Esophagus muscularis mucosa (tissue), 4 donors: Measurements from ENCODE around the gene SLC9A4. TPM values are rescaled to one million over a fixed set of nuclear protein-coding genes. Genes with fewer than 3 reads are reported as not detected.

Experiments used
- DNase-seq: peaks from one replicate; pipeline ENCODE4 v3.0.0-alpha.2; 2017; ENCODE audit errors: extremely low spot score
- H3K27ac ChIP-seq, 4 donors: fragments of 200-600 bp; sonication (generic); replicated peaks in 1 of 4; 1 replicate in 3 of 4; 2 replicates in 1 of 4; pipeline ENCODE4 v1.5.1; 2016 to 2019; ENCODE audit warnings: mild to moderate bottlenecking in 1 of 4
- H3K27me3 ChIP-seq, 4 donors: fragments of 200-600 bp; sonication (generic); one replicate each; pipeline versions ENCODE4 v1.5.1 to v1.6.0; 2016 to 2019
- H3K36me3 ChIP-seq, 4 donors: fragments of 200-600 bp; sonication (generic); one replicate each; pipeline ENCODE4 v1.5.1; 2016 to 2019
- H3K4me1 ChIP-seq, 4 donors: fragments of 200-600 bp; sonication (generic); one replicate each; pipeline ENCODE4 v1.5.1; 2016 to 2019
- H3K4me3 ChIP-seq, 4 donors: fragments of 200-600 bp; sonication (generic); 1 replicate in 2 of 4; 2 replicates in 2 of 4; pipeline ENCODE4 v1.5.1; 2016 to 2019; ENCODE audit warnings: mild to moderate bottlenecking in 4 of 4, moderate library complexity in 1 of 4
- H3K9me3 ChIP-seq, 4 donors: fragments of 200-600 bp; sonication (generic); 1 replicate in 3 of 4; 2 replicates in 1 of 4; pipeline ENCODE4 v1.5.1; 2016 to 2019
- EP300 ChIP-seq: sonication (generic); formaldehyde crosslinking; IDR thresholded peaks from one replicate; pipeline ENCODE4 v1.6.1; 2017; ENCODE audit warnings: antibody characterized with exemption
- POLR2A ChIP-seq: fragments of 450-650 bp; IDR thresholded peaks from one replicate; pipeline ENCODE4 v1.6.1; 2017; ENCODE audit warnings: antibody characterized with exemption, moderate library complexity, mild to moderate bottlenecking, low read depth
- POLR2AphosphoS5 ChIP-seq, 2 donors: sonication (generic); formaldehyde crosslinking; IDR thresholded peaks; one replicate each; pipeline ENCODE4 v1.6.1; 2017; ENCODE audit warnings: antibody characterized with exemption in 2 of 2
- WGBS: methylation state at CpG from one replicate; pipeline ENCODE4 v1.1.5; 2018; 5-methylcytosine and 5-hydroxymethylcytosine counted together
- intact Hi-C: fragments of 100-400 bp; cut with DNase I; formaldehyde crosslinking; loops from one replicate; pipeline ENCODE4 v1.15.1; 2023
- total RNA-seq, 4 donors: library from RNA; depleted of rRNA; stranded (reverse); fragments of >200 nt; gene quantifications; one replicate each; pipeline versions ENCODE4 v1.1.0 to v1.2.1, GENCODE V29; 2016
- TF ChIP-seq, protein P1 (sequence below), 3 experiments: fragments of 200-600 bp in 2 of 3; fragments of 450-650 bp in 1 of 3; sonication (generic) in 2 of 3; IDR thresholded peaks; one replicate each; pipeline ENCODE4 v1.5.1; 2017 to 2019; ENCODE audit warnings: antibody characterized with exemption in 3 of 3, mild to moderate bottlenecking in 2 of 3, moderate library complexity in 1 of 3

The SLC9A4 gene
- total RNA-seq, 4 donors from 2014 or later = not detected

DNA sequence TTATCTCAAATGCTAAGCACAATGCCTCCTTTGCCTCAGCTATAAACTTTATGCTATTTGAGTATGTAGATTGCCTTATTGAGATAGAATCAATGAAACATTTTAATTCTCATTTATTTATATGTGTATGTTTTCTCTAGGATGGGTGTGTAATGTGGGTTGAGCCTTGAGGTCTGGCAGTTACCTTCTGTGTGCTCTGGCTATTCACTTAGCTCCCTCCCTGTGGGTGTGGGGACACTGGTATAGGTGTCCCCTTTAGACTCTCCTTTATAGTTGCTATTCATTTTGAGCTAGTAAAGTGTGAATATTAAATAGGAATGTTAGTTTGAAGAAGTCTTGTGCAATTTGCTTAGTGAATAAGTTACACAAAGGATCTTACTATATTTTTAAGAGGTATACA is 1.8 kb downstream of the SLC9A4 start:
- Histone ChIP-seq H3K27ac (no peak overlapping the region), H3K36me3 (no peaks in the 10 kb centered on the region), H3K4me3 (no peak overlapping the region), H3K4me1 (no peaks in the 10 kb centered on the region), H3K27me3 (peaks cover 0 to 6% (median 0%) of the 10 kb centered on the region in 4 donors), H3K9me3 (peaks cover 0 to 8% (median 3%) of the 10 kb centered on the region in 4 donors)
- TF ChIP-seq POLR2AphosphoS5 (IDR thresholded peaks at IDR 0.05) (no peak), EP300 (no peak), POLR2A (no peak)
- TF ChIP-seq, protein P1, sequence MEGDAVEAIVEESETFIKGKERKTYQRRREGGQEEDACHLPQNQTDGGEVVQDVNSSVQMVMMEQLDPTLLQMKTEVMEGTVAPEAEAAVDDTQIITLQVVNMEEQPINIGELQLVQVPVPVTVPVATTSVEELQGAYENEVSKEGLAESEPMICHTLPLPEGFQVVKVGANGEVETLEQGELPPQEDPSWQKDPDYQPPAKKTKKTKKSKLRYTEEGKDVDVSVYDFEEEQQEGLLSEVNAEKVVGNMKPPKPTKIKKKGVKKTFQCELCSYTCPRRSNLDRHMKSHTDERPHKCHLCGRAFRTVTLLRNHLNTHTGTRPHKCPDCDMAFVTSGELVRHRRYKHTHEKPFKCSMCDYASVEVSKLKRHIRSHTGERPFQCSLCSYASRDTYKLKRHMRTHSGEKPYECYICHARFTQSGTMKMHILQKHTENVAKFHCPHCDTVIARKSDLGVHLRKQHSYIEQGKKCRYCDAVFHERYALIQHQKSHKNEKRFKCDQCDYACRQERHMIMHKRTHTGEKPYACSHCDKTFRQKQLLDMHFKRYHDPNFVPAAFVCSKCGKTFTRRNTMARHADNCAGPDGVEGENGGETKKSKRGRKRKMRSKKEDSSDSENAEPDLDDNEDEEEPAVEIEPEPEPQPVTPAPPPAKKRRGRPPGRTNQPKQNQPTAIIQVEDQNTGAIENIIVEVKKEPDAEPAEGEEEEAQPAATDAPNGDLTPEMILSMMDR (IDR thresholded peaks at IDR 0.05) = no peak
- DNase-seq = no peak
- intact Hi-C loops = no loop called here

DNA sequence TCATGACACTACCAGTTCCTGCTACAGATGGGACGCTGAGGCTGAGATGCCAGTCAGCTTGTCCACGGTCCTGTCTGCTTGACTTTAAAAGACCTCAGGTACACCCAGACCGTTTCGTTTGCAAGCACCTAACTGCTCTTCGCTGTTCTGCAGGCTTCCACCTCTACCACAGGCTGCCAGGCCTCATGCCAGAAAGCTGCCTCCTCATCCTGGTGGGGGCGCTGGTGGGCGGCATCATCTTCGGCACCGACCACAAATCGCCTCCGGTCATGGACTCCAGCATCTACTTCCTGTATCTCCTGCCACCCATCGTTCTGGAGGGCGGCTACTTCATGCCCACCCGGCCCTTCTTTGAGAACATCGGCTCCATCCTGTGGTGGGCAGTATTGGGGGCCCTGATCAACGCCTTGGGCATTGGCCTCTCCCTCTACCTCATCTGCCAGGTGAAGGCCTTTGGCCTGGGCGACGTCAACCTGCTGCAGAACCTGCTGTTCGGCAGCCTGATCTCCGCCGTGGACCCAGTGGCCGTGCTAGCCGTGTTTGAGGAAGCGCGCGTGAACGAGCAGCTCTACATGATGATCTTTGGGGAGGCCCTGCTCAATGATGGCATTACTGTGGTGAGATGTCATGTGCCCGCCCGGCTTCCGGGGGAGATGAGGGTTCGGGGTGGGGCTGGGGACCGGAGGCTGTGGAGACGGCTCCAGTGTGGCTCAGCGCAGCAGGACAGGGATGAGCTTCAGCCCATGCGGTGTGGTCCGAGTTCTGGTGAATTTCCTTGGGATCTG is 5.9 kb downstream of the SLC9A4 start:
- WGBS = 87% methylated on average over 33 of the region's 36 CpGs
- peak; percentile 68 for DNase-seq

DNA sequence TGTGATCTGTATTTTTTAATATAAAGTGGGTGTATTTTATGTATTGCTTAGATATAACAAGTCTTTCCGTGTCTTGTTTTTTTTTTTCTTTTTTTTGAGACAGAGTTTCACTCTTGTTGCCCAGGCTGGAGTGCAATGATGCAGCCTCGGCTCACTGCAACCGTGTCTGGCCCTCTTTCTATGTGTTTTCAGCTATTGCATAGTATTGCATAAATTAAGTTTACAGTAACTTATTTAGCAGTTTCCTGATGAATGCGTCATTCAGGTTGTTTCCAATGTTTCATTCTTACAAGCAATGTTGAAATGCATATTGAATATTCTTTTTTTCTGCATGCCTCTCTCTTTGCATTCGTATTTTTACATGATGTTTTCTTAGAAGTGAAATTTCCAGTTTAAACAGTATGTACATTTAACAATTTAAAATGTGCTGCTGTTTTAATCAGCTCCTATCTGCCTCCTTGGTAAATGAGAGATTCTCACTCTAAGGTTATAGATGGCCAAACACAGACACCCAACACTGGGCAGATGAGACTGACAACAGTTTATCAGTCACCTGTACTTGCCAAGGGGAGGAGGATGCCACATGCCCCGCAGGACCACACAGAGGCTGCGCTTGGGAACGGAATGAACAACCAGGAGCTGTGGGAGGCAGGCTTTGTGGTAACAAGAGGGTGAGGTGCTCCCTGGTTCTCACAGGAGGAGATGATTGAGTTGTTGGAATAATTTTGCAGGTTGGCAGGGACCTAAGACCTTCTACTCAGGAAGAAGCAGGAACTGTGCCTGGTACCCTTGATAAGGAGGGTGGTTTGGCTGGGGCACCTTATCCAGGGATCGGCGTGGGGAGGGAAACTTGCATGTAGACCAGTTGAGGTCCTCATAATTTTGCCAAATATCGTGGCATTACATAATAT is 7.5 kb downstream of the SLC9A4 start:
- Histone ChIP-seq H3K4me1 (no peaks in the 10 kb centered on the region), H3K27ac (no peak overlapping the region), H3K4me3 (no peak overlapping the region), H3K36me3 (no peaks in the 10 kb centered on the region), H3K27me3 (peaks cover 0 to 5% (median 0%) of the 10 kb centered on the region in 4 donors), H3K9me3 (no peaks in the 10 kb centered on the region)
- peak; percentile 53 for DNase-seq
- no peak for TF ChIP-seq EP300
- no peak for TF ChIP-seq POLR2AphosphoS5 (IDR thresholded peaks at IDR 0.05)
- no peak for TF ChIP-seq POLR2A
- TF ChIP-seq, protein P1 (IDR thresholded peaks at IDR 0.05) = no peak
- intact Hi-C loops = no loop called here
- 72% methylated on average over 11 of the region's 11 CpGs for WGBS

More for the DNA sequence above, 5.9 kb downstream of the SLC9A4 start:
- no peak overlapping the region for H3K4me3 ChIP-seq
- H3K27me3 ChIP-seq = peaks cover 0 to 4% (median 0%) of the 10 kb centered on the region in 4 donors
- no peaks in the 10 kb centered on the region for H3K9me3 ChIP-seq
- no peaks in the 10 kb centered on the region for H3K36me3 ChIP-seq
- intact Hi-C loops = no loop called here
- no peak overlapping the region for H3K27ac ChIP-seq
- TF ChIP-seq POLR2A = no peak
- no peak for TF ChIP-seq EP300
- TF ChIP-seq, protein P1 (IDR thresholded peaks at IDR 0.05) = no peak
- TF ChIP-seq POLR2AphosphoS5 (IDR thresholded peaks at IDR 0.05) = no peak
- H3K4me1 ChIP-seq = no peaks in the 10 kb centered on the region

DNA sequence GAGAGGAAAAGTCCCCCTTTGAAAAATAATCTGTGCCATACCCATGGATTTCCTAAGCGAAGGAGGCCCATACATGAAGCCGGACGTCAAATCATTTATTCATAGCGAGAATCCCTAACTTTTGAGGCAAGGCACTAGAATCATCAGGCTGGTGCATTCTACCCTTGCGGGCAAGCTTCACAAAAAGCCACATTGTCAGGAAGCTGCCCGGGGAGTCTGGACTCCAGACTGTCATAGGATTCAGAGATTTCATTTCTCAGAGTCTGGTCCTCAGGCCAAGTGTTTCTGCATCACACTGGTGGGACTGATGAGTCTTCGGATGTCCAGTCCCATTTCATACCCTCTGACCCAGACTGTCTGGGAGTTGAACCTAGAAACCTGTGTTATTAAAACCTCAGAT is 8.9 kb downstream of the SLC9A4 start:
- 73% methylated on average over 6 of the region's 7 CpGs for WGBS
- no peaks in the 10 kb centered on the region for H3K36me3 ChIP-seq
- no peaks in the 10 kb centered on the region for H3K9me3 ChIP-seq
- no peak overlapping the region for H3K27ac ChIP-seq
- DNase-seq = peak; percentile 26
- no peaks in the 10 kb centered on the region for H3K4me1 ChIP-seq
- H3K4me3 ChIP-seq = no peak overlapping the region
- TF ChIP-seq, protein P1 (IDR thresholded peaks at IDR 0.05) = no peak
- TF ChIP-seq POLR2A = no peak
- no peak for TF ChIP-seq POLR2AphosphoS5 (IDR thresholded peaks at IDR 0.05)
- TF ChIP-seq EP300 = no peak
- peaks cover 0 to 16% (median 0%) of the 10 kb centered on the region in 4 donors for H3K27me3 ChIP-seq
- intact Hi-C loops = no loop called here
